Activated naive CD8-positive, alpha-beta T cell (primary cell): Measurements from ENCODE around the gene PRELP.

ENCODE experiments used
- H3K27ac Mint-ChIP-seq: one replicate; pipeline ENCODE4 v1.8.0; 2021; ENCODE audit warnings: mixed read lengths
- H3K27me3 Mint-ChIP-seq: one replicate; pipeline ENCODE4 v1.8.0; 2021; ENCODE audit warnings: mixed read lengths
- H3K36me3 Mint-ChIP-seq: one replicate; pipeline ENCODE4 v1.8.0; 2021; ENCODE audit warnings: mixed read lengths
- H3K4me1 Mint-ChIP-seq: one replicate; pipeline ENCODE4 v1.8.0; 2021; ENCODE audit warnings: low read depth, mixed read lengths
- H3K4me3 Mint-ChIP-seq: one replicate; pipeline ENCODE4 v1.8.0; 2021; ENCODE audit warnings: mild to moderate bottlenecking, mixed read lengths
- H3K9me3 Mint-ChIP-seq: one replicate; pipeline ENCODE4 v1.8.0; 2021; ENCODE audit warnings: low read depth, mixed read lengths

PRELP gene

GRCh38 chr1:203480084-203480483 is 4.5 kb downstream of the PRELP start:
- H3K4me3 Mint-ChIP-seq = no peak overlapping the region
- no peaks in the 10 kb centered on the region for H3K9me3 Mint-ChIP-seq
- no peak overlapping the region for H3K27ac Mint-ChIP-seq
- no peaks in the 10 kb centered on the region for H3K4me1 Mint-ChIP-seq
- peaks cover 7% of the 10 kb centered on the region for H3K27me3 Mint-ChIP-seq
- no peaks in the 10 kb centered on the region for H3K36me3 Mint-ChIP-seq

- Mint-ChIP-seq H3K27ac (no peak overlapping the region), H3K4me1 (no peaks in the 10 kb centered on the region), H3K36me3 (no peaks in the 10 kb centered on the region), H3K9me3 (no peaks in the 10 kb centered on the region), H3K27me3 (peaks cover 6% of the 10 kb centered on the region), H3K4me3 (no peak overlapping the region)
These were observed 5.0 kb downstream of the PRELP start for GRCh38 chr1:203480525-203481084.

GRCh38 chr1:203481196-203481595 is 5.6 kb downstream of the PRELP start:
- no peak overlapping the region for H3K27ac Mint-ChIP-seq
- H3K4me3 Mint-ChIP-seq = no peak overlapping the region
- no peaks in the 10 kb centered on the region for H3K4me1 Mint-ChIP-seq
- peaks cover 2% of the 10 kb centered on the region for H3K27me3 Mint-ChIP-seq
- no peaks in the 10 kb centered on the region for H3K9me3 Mint-ChIP-seq
- no peaks in the 10 kb centered on the region for H3K36me3 Mint-ChIP-seq

GRCh38 chr1:203486618-203487370 is 11.2 kb downstream of the PRELP start:
- Mint-ChIP-seq H3K4me1 (peaks cover 11% of the 10 kb centered on the region), H3K27ac (no peak overlapping the region), H3K27me3 (no peaks in the 10 kb centered on the region), H3K9me3 (no peaks in the 10 kb centered on the region), H3K36me3 (no peaks in the 10 kb centered on the region), H3K4me3 (peak overlapping the region; percentile 78)

GRCh38 chr1:203488539-203488938 is 12.9 kb downstream of the PRELP start:
- Mint-ChIP-seq H3K27me3 (no peaks in the 10 kb centered on the region), H3K9me3 (no peaks in the 10 kb centered on the region), H3K27ac (no peak overlapping the region), H3K4me3 (no peak overlapping the region), H3K36me3 (no peaks in the 10 kb centered on the region), H3K4me1 (peaks cover 11% of the 10 kb centered on the region)

GRCh38 chr1:203490607-203491006 is 15.0 kb downstream of the PRELP start:
- Mint-ChIP-seq H3K4me3 (no peak overlapping the region), H3K27me3 (no peaks in the 10 kb centered on the region), H3K27ac (no peak overlapping the region), H3K9me3 (no peaks in the 10 kb centered on the region), H3K36me3 (no peaks in the 10 kb centered on the region), H3K4me1 (peaks cover 11% of the 10 kb centered on the region)

GRCh38 chr1:203491664-203492063 is 16.1 kb downstream of the PRELP start:
- peaks cover 11% of the 10 kb centered on the region for H3K4me1 Mint-ChIP-seq
- H3K4me3 Mint-ChIP-seq = no peak overlapping the region
- H3K36me3 Mint-ChIP-seq = no peaks in the 10 kb centered on the region
- H3K27ac Mint-ChIP-seq = no peak overlapping the region
- H3K9me3 Mint-ChIP-seq = no peaks in the 10 kb centered on the region
- no peaks in the 10 kb centered on the region for H3K27me3 Mint-ChIP-seq

GRCh38 chr1:203492082-203492747 is 16.6 kb downstream of the PRELP start:
- Mint-ChIP-seq H3K27me3 (no peaks in the 10 kb centered on the region), H3K27ac (no peak overlapping the region), H3K36me3 (no peaks in the 10 kb centered on the region), H3K9me3 (no peaks in the 10 kb centered on the region), H3K4me3 (no peak overlapping the region), H3K4me1 (peaks cover 11% of the 10 kb centered on the region)

GRCh38 chr1:203492748-203493130 is 17.1 kb downstream of the PRELP start:
- Mint-ChIP-seq H3K9me3 (no peaks in the 10 kb centered on the region), H3K27ac (no peak overlapping the region), H3K4me1 (peaks cover 10% of the 10 kb centered on the region), H3K27me3 (no peaks in the 10 kb centered on the region), H3K36me3 (no peaks in the 10 kb centered on the region), H3K4me3 (no peak overlapping the region)

- no peaks in the 10 kb centered on the region for H3K27me3 Mint-ChIP-seq
These were observed 18.3 kb downstream of the PRELP start, which contains the start of gene OPTC for GRCh38 chr1:203493901-203494300. TSS of gene OPTC (plus strand) at chr1:203494153. CDS start at chr1:203496006, 1,853 bp downstream.

GRCh38 chr1:203495845-203496244 is 20.2 kb downstream of the PRELP start:
- H3K27me3 Mint-ChIP-seq = no peaks in the 10 kb centered on the region
- H3K36me3 Mint-ChIP-seq = no peaks in the 10 kb centered on the region
- no peak overlapping the region for H3K27ac Mint-ChIP-seq
- H3K4me3 Mint-ChIP-seq = no peak overlapping the region
- no peaks in the 10 kb centered on the region for H3K9me3 Mint-ChIP-seq
- H3K4me1 Mint-ChIP-seq = peaks cover 3% of the 10 kb centered on the region

More at GRCh38 chr1:203493901-203494300, 18.3 kb downstream of the PRELP start, which contains the start of gene OPTC:
- Mint-ChIP-seq H3K36me3 (no peaks in the 10 kb centered on the region), H3K9me3 (no peaks in the 10 kb centered on the region), H3K4me1 (peaks cover 5% of the 10 kb centered on the region), H3K27ac (no peak within 1 kb of the TSS), H3K4me3 (no peak within 1 kb of the TSS)

- Mint-ChIP-seq H3K27ac (no peak overlapping the region), H3K4me3 (no peak overlapping the region), H3K36me3 (no peaks in the 10 kb centered on the region), H3K4me1 (peaks cover 4% of the 10 kb centered on the region), H3K27me3 (no peaks in the 10 kb centered on the region), H3K9me3 (no peaks in the 10 kb centered on the region)
These were observed 21.7 kb downstream of the PRELP start for GRCh38 chr1:203497269-203497777.

- H3K4me1 Mint-ChIP-seq = peaks cover 5% of the 10 kb centered on the region
- no peak overlapping the region for H3K4me3 Mint-ChIP-seq
- H3K36me3 Mint-ChIP-seq = no peaks in the 10 kb centered on the region
- H3K27ac Mint-ChIP-seq = no peak overlapping the region
- H3K9me3 Mint-ChIP-seq = no peaks in the 10 kb centered on the region
- no peaks in the 10 kb centered on the region for H3K27me3 Mint-ChIP-seq
These were observed 24.2 kb downstream of the PRELP start for GRCh38 chr1:203499643-203500278.

- H3K27me3 Mint-ChIP-seq = no peaks in the 10 kb centered on the region
- H3K4me3 Mint-ChIP-seq = no peak overlapping the region
- peaks cover 5% of the 10 kb centered on the region for H3K4me1 Mint-ChIP-seq
- no peaks in the 10 kb centered on the region for H3K36me3 Mint-ChIP-seq
- H3K27ac Mint-ChIP-seq = no peak overlapping the region
- no peaks in the 10 kb centered on the region for H3K9me3 Mint-ChIP-seq
These were observed 24.7 kb downstream of the PRELP start for GRCh38 chr1:203500279-203500678.

GRCh38 chr1:203503836-203504235 is 28.2 kb downstream of the PRELP start:
- Mint-ChIP-seq H3K27me3 (no peaks in the 10 kb centered on the region), H3K36me3 (no peaks in the 10 kb centered on the region), H3K9me3 (no peaks in the 10 kb centered on the region), H3K4me1 (peaks cover 5% of the 10 kb centered on the region), H3K4me3 (no peak overlapping the region), H3K27ac (no peak overlapping the region)
